Right atrium auricular region (tissue), 2 donors: Measurements from ENCODE around the gene DNAJC22. TPM values are rescaled to one million over a fixed set of nuclear protein-coding genes. Genes with fewer than 3 reads are reported as not detected.
A peak's percentile ranks its signal among the peaks of the same experiment; 100 is the strongest.

Source experiments
- DNase-seq: peaks from one replicate; pipeline ENCODE4 v3.0.0-alpha.2; 2019; ENCODE audit warnings: low spot score
- H3K27ac ChIP-seq, 2 donors: fragments of 200-600 bp; sonication (generic); 1 replicate in 1 of 2; 2 replicates in 1 of 2; pipeline ENCODE4 v1.5.1; 2016 to 2019
- H3K27me3 ChIP-seq, 2 donors: fragments of 200-600 bp; sonication (generic); one replicate each; pipeline versions ENCODE4 v1.5.1 to v1.6.0; 2017 to 2019
- H3K36me3 ChIP-seq: fragments of 200-600 bp; sonication (generic); one replicate; pipeline ENCODE4 v1.5.1; 2016
- H3K4me1 ChIP-seq, 2 donors: fragments of 200-600 bp; sonication (generic); one replicate each; pipeline versions ENCODE4 v1.5.1 to v1.6.0; 2017 to 2019
- H3K4me3 ChIP-seq, 2 donors: fragments of 200-600 bp; sonication (generic); 1 replicate in 1 of 2; 2 replicates in 1 of 2; pipeline ENCODE4 v1.5.1; 2017 to 2019; ENCODE audit warnings: mild to moderate bottlenecking in 1 of 2, moderate library complexity in 1 of 2
- H3K9me3 ChIP-seq, 2 donors: fragments of 200-600 bp; sonication (generic); one replicate each; pipeline ENCODE4 v1.5.1; 2019
- total RNA-seq, 2 donors: library from RNA; depleted of rRNA; stranded (reverse); fragments of >200 nt; gene quantifications; one replicate each; pipeline ENCODE4 v1.1.0, GENCODE V29; 2016
- TF ChIP-seq, protein P1 (sequence below), 2 donors: fragments of 200-600 bp; sonication (generic); IDR thresholded peaks; one replicate each; pipeline ENCODE4 v1.5.1; 2019; ENCODE audit warnings: antibody characterized with exemption in 2 of 2

Gene DNAJC22
- total RNA-seq, 2 donors from 2014 or later, result 0.93 to 1.2 TPM

DNA sequence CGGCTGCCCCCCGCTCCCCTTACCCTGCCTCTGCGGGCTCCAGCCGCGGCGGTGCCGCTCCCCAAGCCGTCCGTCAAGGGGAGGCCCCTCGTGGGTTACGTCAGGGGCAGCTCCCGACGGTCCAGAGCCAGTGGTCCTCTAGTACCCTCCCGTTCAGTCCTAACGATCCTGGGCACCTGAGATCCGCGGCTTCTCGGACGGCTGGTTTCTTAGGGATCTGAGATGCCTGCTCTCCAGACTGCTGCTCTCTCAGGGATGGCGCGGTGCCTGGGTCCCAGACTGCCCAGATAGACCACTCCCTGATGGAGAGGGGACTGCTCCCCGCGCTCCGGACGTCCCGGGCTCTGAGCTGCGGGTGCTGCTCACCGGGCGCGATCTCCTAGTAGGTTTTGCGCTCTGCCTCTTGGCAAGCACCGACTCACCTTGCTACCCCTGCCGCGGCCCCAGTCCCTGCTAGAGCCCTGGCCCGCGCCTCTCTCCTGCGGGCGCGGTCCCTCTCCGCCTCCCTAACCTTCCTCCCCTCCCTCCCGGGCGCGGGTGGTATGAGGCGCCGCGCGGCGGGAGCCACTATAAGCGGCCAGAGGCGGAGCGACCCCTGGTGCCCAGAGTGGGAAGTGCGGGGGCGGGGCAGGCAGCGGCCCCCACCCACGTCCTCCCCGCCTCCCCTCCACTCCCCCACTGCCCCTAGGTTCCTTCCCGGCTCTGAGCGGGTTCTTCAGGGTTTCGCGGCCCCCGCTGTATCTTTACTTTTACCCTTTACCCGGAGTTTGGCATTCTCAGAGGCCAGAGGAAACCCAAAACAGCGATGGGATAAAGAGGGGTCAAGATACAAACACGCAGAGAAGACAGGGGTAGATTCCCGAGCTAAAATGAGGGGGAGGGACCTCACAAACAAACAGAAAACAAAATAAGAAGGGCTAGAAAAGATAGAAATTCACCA is 9.8 kb upstream of the DNAJC22 start, which contains the start of gene C1QL4:
TSS of gene C1QL4 (minus strand) at position 544 of the 940 bp plus-strand sequence. CDS start 711 bp downstream, outside the sequence.
- peak within 1 kb of the TSS; percentile 7 to 40 for H3K4me3 ChIP-seq
- no peaks in the 10 kb centered on the region for H3K36me3 ChIP-seq
- H3K9me3 ChIP-seq, result no peaks in the 10 kb centered on the region
- H3K4me1 ChIP-seq, result peaks cover 0 to 21% of the 10 kb centered on the region in 2 donors
- TF ChIP-seq, protein P1, sequence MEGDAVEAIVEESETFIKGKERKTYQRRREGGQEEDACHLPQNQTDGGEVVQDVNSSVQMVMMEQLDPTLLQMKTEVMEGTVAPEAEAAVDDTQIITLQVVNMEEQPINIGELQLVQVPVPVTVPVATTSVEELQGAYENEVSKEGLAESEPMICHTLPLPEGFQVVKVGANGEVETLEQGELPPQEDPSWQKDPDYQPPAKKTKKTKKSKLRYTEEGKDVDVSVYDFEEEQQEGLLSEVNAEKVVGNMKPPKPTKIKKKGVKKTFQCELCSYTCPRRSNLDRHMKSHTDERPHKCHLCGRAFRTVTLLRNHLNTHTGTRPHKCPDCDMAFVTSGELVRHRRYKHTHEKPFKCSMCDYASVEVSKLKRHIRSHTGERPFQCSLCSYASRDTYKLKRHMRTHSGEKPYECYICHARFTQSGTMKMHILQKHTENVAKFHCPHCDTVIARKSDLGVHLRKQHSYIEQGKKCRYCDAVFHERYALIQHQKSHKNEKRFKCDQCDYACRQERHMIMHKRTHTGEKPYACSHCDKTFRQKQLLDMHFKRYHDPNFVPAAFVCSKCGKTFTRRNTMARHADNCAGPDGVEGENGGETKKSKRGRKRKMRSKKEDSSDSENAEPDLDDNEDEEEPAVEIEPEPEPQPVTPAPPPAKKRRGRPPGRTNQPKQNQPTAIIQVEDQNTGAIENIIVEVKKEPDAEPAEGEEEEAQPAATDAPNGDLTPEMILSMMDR (IDR thresholded peaks at IDR 0.05), result peak; percentile 99
- DNase-seq, result peak; percentile 75
- no peak within 1 kb of the TSS for H3K27ac ChIP-seq
- peaks cover 21 to 25% of the 10 kb centered on the region in 2 donors for H3K27me3 ChIP-seq

DNA sequence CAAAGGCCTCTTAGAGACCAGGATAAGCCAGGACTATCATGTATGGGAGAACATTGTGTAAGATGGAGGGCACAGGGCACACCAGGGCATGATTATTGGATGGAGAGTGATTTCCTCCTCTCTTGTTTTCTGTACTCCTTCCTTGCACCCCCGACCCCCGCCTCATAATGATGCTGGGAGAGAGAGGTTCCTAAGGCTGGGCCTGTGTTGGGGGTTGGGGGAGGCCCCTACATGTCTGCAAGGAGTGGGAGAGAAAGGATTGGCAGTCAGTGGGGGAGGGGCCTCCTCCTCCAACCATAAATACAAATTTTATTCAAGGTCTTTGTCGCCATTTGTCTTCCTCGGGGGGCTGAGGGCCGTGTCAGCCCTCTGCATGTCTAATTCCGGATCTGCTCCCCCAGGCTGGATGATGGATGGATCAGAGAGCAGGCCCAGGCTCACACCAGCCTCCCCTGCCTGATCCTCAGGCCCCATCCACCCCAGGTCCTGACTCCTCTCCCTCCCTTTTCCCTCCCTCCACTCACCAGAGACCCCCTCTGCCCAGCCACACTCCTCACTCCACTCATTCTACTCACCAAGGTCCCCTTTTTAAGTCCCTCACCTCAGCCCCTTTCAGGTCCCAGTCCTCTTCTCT is 7.7 kb upstream of the DNAJC22 start:
- Histone ChIP-seq H3K36me3 (no peaks in the 10 kb centered on the region), H3K27me3 (peaks cover 12 to 30% of the 10 kb centered on the region in 2 donors), H3K4me1 (peaks cover 0 to 31% of the 10 kb centered on the region in 2 donors), H3K27ac (no peak overlapping the region), H3K4me3 (no peak overlapping the region), H3K9me3 (no peaks in the 10 kb centered on the region)
- TF ChIP-seq, protein P1 (IDR thresholded peaks at IDR 0.05), result no peak
- no peak for DNase-seq

DNA sequence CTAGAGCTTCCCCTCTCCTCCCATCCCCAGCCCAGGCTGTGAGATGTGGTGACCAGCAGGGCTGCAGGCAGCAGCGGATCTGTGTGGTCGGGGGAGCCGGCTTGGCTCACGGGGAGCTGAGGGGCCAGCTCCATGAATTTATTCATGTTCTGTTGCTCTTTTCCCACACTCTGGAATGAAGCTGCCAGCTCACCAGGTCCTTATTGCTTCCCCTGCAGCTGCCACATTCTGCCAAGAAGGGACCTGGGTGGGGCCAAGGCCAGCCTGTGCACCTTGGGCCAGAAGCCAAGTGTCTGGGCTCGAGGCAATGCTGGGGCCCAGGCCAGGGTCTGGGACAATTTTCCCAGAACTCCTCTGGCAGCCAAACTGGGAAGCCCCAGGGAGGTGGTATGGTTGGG is 7.2 kb upstream of the DNAJC22 start:
- TF ChIP-seq, protein P1 (IDR thresholded peaks at IDR 0.05), result no peak
- Histone ChIP-seq H3K27me3 (peaks cover 10 to 30% of the 10 kb centered on the region in 2 donors), H3K9me3 (no peaks in the 10 kb centered on the region), H3K4me1 (peaks cover 0 to 31% of the 10 kb centered on the region in 2 donors), H3K4me3 (no peak overlapping the region), H3K36me3 (no peaks in the 10 kb centered on the region), H3K27ac (no peak overlapping the region)
- no peak for DNase-seq

DNA sequence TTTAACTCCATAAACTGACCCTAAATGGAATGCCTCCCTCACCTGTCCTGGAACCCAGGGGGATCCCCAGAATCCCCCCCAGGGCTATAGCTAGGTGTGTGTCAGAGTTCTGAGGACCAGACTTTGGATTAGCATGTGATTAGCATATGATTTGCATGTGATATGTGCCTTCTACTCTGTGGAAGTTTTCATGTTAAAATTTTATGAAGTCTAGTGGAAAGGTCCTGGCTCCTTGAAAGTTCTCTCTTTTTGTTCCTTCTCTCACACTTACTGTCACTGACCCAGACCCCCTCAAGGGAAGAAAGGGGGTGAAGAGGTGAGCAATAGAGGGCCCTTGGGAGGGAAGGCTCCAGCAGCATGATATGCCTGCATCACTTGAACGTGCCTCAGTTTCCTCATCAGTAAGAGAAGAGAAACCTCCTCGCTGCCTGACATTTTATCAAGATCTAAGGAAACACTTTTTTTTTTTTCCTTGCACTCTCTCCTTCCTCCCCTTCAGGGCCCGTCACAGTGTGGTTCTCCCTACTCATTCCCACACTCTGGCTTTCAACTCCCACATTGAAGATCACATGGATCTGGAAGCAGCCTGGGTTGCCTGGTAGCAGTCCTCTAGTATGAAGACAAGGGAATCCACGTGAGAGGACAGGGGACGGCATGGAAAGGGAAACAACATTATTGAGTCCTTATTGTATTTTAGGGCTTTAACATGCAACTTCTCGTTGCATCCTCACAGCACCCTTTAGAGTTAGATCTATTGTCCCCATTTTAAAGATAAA is 6.4 kb upstream of the DNAJC22 start:
- no peak for DNase-seq
- no peaks in the 10 kb centered on the region for H3K36me3 ChIP-seq
- no peak overlapping the region for H3K27ac ChIP-seq
- peaks cover 10 to 29% of the 10 kb centered on the region in 2 donors for H3K27me3 ChIP-seq
- TF ChIP-seq, protein P1 (IDR thresholded peaks at IDR 0.05), result no peak
- H3K4me3 ChIP-seq, result no peak overlapping the region
- H3K4me1 ChIP-seq, result peaks cover 0 to 37% of the 10 kb centered on the region in 2 donors
- no peaks in the 10 kb centered on the region for H3K9me3 ChIP-seq

DNA sequence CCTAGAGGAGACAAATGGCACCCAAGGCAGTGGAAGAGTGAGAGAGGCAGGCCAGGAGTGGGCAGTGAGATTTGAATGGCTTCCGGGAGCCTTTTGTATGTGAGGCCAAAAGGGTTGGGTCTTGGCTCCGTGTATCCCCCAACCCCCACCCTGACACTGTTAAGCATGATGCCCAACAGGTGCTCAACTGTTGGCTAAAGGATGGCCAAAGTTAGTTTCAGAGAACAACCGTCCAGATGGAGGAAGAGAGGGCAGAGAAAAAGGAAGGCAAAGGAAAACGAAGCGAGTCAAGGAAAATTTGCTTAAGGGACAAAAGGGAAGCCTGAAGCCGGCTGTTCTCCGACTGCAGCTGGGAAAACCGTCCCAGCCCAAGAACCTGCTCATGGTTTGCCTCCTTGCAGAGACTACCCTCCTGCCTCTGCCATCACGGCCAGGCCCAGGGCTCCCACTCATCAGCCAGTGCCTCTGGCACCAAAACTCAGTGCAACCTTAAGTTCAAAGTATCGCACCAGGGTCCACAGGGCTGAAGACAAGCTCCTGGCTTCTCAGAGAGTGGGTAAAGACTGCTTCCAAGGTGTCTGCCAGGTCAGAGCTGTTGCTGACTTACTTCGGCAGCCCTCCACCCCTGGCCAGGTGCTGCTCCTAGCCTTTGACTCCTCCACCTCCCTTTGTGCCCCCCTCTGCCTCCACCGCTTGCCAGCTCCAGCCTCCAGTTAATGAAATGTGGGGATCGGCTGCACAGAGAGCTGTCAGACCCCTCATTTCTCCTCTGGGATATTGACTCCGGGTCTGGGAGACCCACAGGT is 5.5 kb upstream of the DNAJC22 start:
- Histone ChIP-seq H3K4me3 (no peak overlapping the region), H3K36me3 (no peaks in the 10 kb centered on the region), H3K4me1 (peaks cover 0 to 46% of the 10 kb centered on the region in 2 donors), H3K27me3 (peaks cover 13 to 27% of the 10 kb centered on the region in 2 donors), H3K27ac (no peak overlapping the region), H3K9me3 (no peaks in the 10 kb centered on the region)
- no peak for DNase-seq
- TF ChIP-seq, protein P1 (IDR thresholded peaks at IDR 0.05), result no peak
